ENCODE results near the gene WFIKKN2.
"Not testable (repeated sequence)": the region's sequence is repeated elsewhere in the genome, so short reads cannot be mapped to it uniquely, and the experiment has no call there.

WFIKKN2 gene

DNA sequence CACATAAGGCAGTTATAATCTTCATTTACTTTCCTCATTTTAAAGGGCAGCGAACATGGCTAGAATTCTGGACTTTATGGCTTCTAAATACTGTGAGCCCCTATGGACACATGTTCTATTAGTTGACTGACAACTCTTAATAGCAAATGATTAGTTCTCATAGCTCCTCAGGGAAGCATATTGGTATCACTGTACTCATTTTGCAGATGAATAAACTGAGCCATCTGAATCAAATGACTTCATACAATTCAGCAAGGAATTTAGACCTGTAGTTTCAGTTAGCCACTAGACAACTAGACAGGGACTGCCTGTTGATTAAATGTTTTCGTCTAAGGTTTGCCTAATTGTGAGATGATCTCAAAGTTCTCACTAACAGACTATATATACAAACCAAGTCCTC is 21.0 kb downstream of the WFIKKN2 start:
- no peak for DNase-seq (ENCODE audit: low spot score)

DNA sequence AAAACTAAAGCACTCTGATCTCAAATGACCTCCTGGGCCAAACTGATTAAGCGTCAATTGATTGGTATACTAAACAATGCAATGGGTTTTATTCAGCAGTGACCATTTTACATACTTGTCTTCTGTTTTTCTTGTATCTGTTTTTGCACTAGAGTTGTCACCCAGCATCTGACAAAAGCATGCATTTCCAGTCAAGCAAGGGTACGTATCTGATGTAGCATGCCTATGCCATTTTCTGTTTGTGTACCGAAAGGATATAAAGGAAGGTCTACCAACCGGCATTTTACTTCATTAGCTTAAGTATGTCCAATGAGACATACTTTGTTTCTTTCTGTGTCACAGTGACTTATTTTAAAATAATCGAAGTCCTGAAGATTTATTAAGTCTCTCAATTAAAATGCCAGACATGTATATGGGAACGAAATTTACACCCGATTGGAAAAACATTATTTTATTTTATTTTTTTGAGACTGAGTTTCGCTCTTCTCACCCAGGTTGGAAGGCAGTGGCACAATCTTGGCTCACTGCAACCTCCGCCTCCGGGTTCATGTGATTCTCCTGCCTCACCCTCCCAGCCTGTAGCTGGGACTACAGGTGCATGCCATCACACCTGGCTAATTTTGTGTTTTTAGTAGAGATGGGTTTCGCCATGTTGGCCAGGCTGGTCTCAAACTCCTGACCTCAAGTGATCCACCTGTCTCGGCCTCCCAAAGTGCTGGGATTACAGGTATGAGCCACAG is 23.3 kb downstream of the WFIKKN2 start:
- no peak for DNase-seq (ENCODE audit: low spot score)

DNA sequence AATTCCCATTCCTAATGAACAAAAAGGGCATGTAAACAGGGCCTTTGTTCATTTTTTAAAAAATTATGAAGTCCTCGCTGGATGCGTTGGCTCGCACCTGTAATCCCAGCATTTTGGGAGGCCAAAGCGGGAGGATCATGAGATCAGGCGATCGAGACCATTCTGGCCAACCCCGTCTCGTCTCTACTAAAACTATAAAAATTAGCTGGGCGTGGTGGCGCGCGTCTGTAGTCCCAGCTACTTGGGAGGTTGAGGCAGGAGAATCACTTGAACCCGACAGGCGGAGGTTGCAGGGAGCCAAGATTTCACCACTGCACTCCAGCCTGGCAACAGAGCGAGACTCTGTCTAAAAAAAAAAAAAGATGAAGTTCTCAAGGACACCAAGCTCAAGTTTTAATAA is 24.3 kb downstream of the WFIKKN2 start:
- DNase-seq (ENCODE audit: low spot score): not testable (repeated sequence)

DNA sequence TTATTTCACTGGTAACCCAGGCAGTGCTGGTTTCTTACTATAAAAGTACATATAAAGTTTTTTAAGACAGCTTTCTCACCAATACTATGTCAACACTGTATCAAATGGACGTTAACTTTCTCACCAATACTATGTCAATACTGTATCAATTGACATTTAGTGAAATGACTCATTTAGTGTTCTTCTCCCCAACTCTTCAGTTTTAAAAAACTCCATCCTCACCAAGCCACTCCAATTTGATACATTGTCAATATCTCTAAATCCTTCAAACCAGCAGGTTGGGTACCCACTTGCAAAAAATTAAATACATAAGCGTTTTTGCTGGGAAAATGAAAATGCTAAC is 25.9 kb downstream of the WFIKKN2 start:
- no peak for DNase-seq (ENCODE audit: low spot score)

DNA sequence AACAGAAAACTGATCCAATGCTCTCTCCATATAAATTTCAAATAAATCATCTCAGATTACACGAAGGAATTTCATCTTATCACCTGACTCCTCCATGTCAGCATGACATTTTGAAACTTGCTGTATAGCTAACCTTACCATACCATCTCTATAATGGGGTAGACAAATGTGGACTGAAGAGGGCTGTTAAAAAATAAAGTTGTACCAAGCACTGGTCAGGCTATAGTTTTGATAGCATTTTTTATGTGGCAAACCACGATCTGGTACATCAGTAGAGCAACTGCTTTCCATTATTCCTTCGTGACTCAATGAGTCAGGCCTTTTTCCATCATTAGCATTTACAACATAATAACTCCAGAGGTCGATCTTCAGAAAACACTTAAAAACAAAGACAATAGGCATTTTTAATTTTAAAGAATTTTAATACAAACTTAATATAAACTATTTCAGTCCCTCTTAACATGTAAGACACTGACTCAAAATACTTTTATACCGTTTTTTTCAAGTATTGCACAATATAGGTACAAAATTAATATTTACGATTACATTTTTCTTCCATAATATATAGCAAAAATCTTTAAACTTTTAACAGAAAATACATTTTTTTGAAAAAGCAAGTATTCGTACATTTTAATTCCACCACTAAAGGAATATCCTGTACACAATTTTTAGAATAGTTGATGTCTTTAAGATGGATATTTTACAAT is 26.6 kb downstream of the WFIKKN2 start:
- DNase-seq (ENCODE audit: low spot score): no peak

DNA sequence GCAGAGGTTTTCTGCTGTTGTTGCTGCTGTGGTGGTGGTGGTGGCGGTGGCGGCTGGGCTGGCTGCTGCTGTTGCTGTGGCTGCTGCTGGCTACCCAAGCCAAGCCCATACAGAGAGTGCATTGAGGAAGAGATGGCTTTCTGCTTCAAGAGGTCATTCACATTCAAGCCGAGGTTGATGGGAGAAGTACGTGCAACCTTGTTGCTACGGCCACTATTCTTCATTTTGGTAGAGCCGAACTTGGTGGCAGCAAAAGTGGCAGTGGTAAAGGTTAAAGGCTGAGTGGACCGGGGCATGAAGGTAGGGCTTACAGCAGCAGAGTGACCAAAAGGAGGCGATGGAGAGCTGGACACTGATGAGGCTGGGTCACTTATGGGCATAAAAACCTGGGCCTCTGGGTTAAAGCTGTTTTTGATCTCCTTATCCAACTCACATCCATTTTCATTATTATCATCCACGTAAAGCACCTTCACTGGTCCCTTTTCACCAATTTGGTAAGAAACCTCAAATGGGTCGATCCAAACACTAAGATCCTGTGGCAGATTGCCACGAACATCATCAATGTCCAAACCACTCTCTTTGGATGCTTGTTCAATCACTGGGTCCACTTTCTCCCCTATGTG is 27.9 kb downstream of the WFIKKN2 start:
- peak; percentile 68 for DNase-seq (ENCODE audit: low spot score)

DNA sequence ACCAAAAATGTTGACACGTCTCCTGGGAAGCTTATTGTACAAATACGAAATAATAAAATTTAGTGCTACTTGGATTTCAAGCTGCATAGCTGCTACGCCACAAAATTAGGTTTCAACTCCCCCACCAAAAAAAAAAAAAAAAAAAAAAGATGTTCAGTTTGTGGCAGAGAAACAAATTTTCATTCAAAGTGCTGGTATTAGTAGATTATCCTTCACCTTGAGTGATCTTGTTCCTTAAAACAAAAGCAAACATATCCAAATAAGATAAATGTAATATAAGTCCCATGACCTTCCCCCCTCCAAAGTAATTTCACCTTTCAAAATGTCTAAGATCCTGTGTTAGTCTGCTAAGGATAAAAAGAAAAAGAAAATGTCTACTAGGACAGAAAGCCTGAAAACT is 28.5 kb downstream of the WFIKKN2 start:
- DNase-seq (ENCODE audit: low spot score): no peak

DNA sequence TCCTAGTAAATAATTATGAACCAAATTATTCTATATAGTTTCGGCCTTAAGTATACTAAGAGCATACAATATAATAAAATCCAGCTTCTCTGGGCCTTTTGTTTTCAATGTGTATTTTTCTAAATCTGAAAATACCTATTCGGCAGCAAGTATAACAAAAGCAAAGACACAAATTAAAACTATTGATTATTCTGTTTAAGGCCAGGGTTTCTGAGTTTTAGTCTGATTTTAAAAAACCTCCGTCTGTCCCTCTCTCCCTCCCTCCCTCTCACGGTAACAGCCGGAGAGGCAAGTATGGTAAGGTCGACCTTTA is 29.3 kb downstream of the WFIKKN2 start:
- no peak for DNase-seq (ENCODE audit: low spot score)

DNA sequence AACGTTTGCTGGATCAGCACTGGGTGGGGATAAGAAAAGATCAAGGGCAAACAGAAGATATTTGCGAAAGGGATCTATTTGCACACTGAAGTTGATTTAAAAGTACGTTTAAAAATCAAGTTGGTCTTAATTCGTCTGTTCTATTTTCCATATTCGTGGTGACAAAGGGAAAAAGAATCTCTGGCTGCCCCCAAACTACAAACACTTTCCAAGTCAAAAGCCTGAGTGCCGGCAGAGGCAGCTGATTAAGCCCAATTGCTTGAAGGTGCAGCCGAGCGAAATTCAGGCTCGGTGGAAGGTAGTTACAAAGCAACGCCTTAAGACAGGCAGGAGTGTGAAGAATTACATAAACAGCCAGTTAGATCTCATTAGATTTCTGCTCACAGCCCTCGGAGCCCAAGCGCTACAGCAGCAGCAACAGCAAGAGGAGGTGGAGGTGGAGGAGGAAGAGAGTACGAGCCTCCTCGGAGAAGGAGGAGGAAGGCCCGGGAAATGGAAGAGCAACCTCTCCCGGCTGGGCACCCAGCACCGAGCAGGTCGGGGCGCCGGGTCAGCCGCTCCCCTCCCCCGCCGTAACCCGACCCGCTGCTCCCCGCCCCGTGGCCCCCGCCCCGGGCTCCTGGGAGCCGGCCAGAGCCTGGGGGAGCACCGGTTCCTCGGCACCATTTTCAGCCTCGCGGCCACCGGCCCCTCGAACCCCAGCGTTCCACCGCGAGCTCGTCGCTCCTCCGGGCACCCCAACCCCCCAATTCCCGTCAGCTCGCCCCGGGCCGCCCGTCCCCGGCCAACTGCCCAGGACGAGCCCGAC is 29.9 kb downstream of the WFIKKN2 start:
- DNase-seq (ENCODE audit: low spot score): peak; percentile 66

DNA sequence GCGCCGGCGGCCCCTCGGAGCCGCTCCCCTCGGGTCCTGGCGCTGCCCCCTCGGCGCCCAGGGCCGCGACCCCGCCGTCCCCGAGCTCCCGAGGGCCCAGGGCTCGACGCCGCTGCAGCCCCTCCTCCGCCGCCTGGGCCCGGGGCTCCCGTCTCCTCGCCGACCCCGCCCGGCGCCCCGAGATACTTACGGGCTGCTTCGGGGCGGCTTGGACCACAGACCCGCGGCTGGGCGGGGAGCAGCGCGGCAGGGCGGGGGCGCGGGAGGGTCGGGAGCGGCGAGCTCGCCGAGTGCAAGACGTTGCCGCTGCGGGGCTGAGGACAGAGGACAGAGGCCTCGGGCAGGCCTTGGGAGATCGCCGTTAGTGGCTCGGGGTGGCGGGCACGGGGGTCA is 30.5 kb downstream of the WFIKKN2 start:
- DNase-seq (ENCODE audit: low spot score): no peak

DNA sequence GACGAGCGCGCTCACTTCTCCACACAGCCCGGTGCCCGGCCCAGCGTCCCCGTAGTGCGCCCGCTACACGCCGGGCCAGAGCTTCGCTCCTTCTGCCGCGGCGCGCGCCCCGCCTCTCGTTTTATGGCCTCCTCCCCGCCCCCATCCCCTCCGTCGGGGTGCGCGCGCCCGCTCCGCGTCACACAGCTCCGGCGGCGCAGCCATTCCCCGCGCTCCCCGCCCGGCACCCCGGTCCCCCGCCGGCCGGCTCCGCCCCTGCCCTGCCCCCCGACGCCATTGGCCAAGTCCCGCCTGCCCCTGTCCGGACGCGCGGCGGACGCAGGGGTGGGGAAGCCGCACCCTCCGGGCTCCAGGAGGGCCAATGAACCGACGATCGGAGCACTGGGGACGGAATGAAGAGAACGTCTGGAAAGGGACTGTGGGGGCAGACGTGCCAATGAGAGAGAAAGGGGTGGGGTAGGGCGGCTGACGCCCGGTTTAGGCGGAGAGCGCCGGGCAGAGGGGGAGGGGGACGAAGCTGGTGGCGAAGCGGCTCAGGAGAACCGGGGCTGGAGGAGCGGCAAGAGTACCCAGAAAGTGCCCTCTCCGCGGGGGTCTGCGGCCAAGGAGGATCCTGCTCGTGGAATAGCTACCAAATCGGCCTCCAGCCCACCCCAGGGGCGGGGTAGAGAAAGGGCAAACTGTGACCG is 31.0 kb downstream of the WFIKKN2 start, which contains the start of gene TOB1:
Gene TOB1, minus strand, starts transcription at position 94 of the 689 bp plus-strand sequence. CDS start 2,337 bp downstream, outside the sequence.
- DNase-seq (ENCODE audit: low spot score): peak; percentile 99

DNA sequence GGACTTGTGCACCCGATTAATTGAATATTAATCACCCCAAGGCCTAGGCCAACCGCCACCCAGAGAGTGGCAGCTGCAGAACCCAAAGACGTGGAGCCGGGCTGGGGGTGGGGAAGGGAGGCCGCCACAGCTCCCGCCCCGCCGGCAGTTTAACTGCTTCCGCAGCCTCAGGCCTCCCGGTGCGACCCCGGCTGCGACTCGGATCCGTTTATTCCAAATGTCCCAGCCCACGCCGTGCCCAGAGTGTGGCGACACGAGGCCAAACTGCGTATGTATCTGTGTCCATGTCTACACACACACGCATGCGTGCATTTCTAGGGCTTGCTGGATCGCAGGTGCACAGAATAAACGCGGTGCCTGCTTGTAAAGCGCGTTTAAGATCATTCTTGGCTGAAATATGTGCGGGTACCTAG is 31.6 kb downstream of the WFIKKN2 start:
- DNase-seq (ENCODE audit: low spot score): peak; percentile 64

DNA sequence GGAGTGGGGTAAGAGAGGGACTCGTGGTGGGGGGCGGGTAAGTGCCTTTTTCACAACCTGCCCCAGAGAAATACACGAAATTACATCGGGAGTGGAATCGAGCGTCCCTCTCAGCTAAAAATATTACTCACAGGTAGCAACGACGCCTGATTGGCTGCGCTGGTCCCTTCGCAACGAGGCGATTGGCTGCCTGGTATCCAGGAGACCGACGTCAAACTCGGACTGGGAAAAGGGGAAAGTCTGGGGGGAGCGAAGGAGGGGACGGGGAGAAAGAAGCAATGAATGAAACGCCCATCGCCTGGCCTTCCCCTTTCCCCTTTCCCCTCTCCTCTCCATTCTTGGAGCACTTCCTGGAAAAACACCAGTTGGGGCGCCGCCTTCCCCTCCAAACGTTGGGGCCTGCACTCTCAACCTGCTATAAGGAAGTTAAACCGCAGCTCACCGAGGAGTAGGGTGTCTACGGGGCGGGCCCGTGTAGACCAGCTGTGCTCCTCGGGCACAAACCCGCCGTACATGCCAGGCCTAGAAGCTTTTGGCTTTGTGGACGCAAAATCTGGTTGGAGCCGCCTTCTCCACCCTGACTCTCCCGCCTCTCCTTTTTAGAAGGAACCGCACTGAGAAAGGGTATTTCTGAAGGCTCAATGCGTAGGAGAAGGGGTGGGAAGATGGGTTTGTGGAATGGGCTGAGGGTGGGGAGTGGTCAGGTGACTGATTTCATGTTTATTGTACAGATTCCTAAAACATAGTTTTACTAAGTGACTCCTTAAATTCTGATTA is 32.2 kb downstream of the WFIKKN2 start:
- DNase-seq (ENCODE audit: low spot score): peak; percentile 97

DNA sequence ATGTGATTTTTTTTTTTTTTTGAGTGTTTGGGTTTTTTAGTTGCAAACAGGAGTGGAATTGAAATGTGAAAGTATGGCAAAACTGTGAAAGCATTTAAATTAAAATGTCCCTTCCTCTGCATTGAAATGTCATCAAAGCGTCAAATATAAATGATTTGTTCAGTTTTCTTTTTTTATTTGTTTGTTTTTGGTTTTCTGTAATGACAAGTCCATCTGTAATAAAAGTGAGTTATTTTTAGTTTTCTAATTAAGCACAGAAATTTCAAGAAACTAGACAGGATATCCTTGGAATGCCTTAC is 32.7 kb downstream of the WFIKKN2 start:
- no peak for DNase-seq (ENCODE audit: low spot score)

DNA sequence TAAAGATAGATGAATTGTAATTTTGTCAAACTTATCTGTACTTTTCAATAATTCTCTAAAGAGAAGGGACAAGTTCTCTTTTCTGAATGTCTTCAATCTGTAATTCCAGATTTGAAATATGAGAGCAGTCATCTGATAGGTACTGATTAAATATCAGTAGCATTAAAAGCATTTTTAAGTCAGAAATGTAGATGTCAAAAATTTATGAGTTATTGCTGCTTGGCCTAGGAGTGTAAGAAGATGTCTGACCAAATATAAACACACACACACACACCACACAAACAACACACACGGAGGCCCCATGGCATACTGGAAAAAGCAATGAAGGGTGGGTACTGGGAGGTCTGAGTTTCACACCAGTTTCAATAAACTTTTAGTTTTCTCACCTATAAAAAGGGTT is 33.2 kb downstream of the WFIKKN2 start:
- DNase-seq (ENCODE audit: low spot score): no peak

DNA sequence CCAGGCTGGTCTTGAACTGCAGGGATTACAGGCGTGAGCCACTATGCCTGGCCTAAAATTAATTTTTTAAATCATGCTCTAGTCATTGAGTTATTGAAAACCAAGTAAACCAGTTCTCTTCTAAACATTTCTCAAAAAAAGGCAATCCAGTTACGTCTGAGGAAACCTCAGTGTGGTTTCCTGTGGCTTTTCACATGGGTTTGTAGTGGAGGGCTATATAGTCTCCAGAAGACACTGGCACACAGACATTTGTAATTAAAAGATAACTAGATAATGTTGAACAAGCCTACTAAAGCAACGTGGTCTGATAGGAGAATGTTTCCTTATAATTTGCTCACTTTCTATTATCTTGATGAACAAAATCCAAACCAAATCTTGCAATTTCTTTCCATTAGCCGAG is 36.0 kb downstream of the WFIKKN2 start:
- no peak for DNase-seq (ENCODE audit: low spot score)

DNA sequence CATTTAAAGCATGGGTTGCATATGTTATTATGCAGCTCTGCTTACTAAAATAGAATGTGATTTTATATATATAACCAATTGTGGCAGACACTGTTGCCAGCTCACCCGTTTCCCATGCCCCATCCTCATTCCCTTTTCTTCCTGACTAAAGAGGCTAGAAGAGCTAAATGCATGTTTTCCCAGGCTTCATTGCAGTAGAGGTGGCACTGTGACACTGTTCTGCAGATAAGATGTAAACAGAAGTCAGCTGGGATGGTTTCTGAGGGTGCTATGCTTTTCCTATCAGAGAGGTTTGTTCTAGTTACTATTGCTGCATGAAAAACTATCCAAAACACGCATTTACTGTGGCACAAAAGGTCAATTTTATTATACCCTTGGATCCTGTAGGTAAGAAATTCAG is 36.5 kb downstream of the WFIKKN2 start:
- DNase-seq (ENCODE audit: low spot score): no peak

DNA sequence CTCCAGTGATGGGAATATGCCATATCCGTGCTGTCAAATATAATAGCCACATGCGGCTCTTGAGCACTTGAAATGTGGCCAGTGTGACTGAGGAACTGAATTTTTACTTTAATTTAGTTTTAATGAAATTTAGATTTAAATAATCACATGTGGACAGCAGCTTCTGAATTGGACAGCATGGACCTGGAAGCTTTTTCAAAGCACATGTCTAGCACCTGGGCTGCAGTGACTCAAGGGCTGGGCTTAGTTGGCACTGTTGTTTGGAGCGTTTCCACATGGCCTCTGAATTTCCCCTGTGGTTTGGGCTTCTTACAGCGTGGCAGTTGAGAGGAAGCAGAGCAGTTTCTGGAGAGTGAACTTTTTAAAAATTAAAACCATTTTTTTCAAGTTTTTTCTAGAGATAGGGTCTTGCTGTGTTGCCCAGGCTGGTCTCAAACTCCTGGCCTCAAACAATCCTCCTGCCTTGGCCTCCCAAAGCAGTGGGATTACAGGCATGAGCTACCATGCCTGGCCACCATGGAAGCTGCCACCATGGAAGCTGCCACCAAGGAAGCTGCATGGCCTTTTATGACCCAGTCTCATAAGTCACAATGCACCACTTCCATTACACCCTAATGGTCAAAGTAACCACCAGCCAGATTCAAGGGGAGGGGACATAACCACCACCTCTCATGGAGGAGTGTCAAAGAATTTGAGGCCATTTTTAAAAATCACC is 37.5 kb downstream of the WFIKKN2 start:
- no peak for DNase-seq (ENCODE audit: low spot score)

DNA sequence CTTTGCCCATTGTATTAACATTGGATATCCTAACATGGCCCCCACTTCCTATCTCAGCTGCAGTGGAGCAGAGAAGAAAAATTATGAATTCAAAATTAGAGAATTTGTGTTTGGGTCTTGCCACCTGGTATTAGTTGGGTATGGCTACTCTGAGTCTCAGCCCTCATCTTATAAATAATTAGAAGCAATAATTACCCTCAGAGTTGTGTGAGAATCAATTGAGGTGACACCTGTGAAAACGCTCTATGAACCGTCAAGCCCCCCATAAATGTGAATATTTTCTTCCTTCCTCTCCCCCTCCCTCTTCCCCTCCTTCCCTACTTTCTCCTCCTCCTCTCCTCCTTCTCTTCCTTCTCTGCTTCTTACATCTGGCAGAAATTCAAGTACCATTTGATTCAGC is 39.7 kb downstream of the WFIKKN2 start:
- DNase-seq (ENCODE audit: low spot score): no peak

DNA sequence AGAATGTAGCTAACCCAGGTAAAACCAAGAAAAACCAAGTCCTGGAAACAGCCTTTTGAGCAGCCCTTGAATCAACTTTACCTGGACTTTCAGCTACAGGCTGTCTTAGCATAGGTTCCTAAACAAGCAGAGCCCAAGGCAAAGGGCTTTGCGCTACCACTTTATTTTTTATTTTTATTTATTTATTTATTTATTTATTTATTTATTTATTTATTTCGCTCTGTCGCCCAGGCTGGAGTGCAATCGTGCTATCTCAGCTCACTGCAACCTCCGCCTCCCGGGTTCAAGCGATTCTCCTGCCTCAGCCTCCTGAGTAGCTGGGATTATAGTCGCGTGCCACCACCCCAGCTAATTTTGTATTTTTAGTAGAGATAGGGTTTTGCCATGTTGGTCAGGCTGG is 41.7 kb downstream of the WFIKKN2 start:
- DNase-seq (ENCODE audit: low spot score): not testable (repeated sequence)

DNA sequence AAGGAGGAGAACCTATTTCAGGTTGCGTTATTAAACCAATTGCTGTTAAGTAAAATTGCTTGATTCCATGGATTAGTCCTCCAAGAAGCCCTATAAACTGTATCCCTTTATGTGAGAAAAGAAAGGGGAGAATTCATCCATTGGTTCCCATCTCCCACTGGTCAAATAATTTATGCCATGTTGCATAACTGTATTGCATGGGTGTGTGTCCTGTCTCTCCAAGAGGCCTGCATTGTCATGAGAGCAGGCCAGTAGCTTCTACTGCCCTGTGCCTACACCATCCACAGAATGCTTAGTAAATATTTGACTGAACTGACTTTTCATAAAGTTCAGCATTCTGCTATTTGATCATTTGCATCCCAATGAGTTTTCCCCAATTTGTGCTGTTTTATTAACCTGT is 42.5 kb downstream of the WFIKKN2 start:
- no peak for DNase-seq (ENCODE audit: low spot score)
